Tibial artery (tissue), 4 donors: ENCODE data around the gene TSPAN5.

ENCODE experiments used
- DNase-seq, 2 donors: peaks; one replicate each; pipeline ENCODE4 v3.0.0-alpha.2; 2019
- H3K27ac ChIP-seq, 2 donors: fragments of 200-600 bp; sonication (generic) in 1 of 2; 1 replicate in 1 of 2; 2 replicates in 1 of 2; pipeline ENCODE4 v1.5.1; 2018 to 2019; ENCODE audit warnings: mild to moderate bottlenecking in 1 of 2
- H3K27me3 ChIP-seq, 2 donors: fragments of 200-600 bp; sonication (generic) in 1 of 2; one replicate each; pipeline versions ENCODE4 v1.5.1 to v1.6.0; 2016 to 2019
- H3K36me3 ChIP-seq, 3 donors: fragments of 200-600 bp; sonication (generic) in 2 of 3; one replicate each; pipeline ENCODE4 v1.5.1; 2016 to 2019; ENCODE audit warnings: mild to moderate bottlenecking in 2 of 3
- H3K4me1 ChIP-seq, 4 donors: fragments of 200-600 bp; sonication (generic) in 2 of 4; 1 replicate in 3 of 4; 2 replicates in 1 of 4; pipeline ENCODE4 v1.5.1; 2016 to 2019
- H3K4me3 ChIP-seq, 2 donors: fragments of 200-600 bp; sonication (generic) in 1 of 2; 1 replicate in 1 of 2; 2 replicates in 1 of 2; pipeline ENCODE4 v1.5.1; 2018 to 2019; ENCODE audit warnings: mild to moderate bottlenecking in 2 of 2
- H3K9me3 ChIP-seq, 3 donors: fragments of 200-600 bp; sonication (generic) in 1 of 3; one replicate each; pipeline ENCODE4 v1.5.1; 2016 to 2019
- intact Hi-C: fragments of 100-400 bp; cut with DNase I; formaldehyde crosslinking; loops from one replicate; pipeline ENCODE4 v1.15.0; 2023; ENCODE audit warnings: low total_unique reads
- TF ChIP-seq, protein P1 (sequence below), 2 experiments: fragments of 200-600 bp in 1 of 2; fragments of 450-650 bp in 1 of 2; IDR thresholded peaks; one replicate each; pipeline ENCODE4 v1.5.1; 2017 to 2019; ENCODE audit warnings: antibody characterized with exemption in 2 of 2, mild to moderate bottlenecking in 1 of 2, moderate library complexity in 1 of 2

TSPAN5 gene

GRCh38 chr4:98529970-98530569 is 128.3 kb downstream of the TSPAN5 start:
- H3K27me3 ChIP-seq: no peaks in the 10 kb centered on the region
- intact Hi-C loops: no loop called here
- TF ChIP-seq, protein P1, sequence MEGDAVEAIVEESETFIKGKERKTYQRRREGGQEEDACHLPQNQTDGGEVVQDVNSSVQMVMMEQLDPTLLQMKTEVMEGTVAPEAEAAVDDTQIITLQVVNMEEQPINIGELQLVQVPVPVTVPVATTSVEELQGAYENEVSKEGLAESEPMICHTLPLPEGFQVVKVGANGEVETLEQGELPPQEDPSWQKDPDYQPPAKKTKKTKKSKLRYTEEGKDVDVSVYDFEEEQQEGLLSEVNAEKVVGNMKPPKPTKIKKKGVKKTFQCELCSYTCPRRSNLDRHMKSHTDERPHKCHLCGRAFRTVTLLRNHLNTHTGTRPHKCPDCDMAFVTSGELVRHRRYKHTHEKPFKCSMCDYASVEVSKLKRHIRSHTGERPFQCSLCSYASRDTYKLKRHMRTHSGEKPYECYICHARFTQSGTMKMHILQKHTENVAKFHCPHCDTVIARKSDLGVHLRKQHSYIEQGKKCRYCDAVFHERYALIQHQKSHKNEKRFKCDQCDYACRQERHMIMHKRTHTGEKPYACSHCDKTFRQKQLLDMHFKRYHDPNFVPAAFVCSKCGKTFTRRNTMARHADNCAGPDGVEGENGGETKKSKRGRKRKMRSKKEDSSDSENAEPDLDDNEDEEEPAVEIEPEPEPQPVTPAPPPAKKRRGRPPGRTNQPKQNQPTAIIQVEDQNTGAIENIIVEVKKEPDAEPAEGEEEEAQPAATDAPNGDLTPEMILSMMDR (IDR thresholded peaks at IDR 0.05): no peak
- H3K36me3 ChIP-seq: no peaks in the 10 kb centered on the region
- no peak for DNase-seq
- H3K4me1 ChIP-seq: no peaks in the 10 kb centered on the region
- H3K27ac ChIP-seq: no peak overlapping the region
- H3K4me3 ChIP-seq: no peak overlapping the region
- H3K9me3 ChIP-seq: no peaks in the 10 kb centered on the region

DNA sequence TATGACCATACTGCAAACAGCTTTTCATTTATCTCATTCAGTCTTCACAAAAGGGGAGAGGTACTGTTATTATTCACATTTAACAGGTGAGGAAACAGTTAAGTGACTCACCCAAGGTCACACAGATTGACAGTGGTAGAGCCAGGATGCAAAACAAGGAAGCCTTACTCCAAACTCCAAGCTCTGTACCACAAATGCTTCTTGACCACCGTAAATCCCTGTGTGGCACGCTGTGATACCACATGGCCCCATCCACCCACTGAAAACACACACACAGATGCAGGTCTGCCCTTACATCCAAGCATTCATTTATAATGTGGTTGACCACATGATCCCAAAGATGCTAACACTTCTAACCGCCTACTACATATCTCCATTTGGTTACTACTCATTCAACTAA is 129.5 kb downstream of the TSPAN5 start:
- Histone ChIP-seq H3K4me1 (no peaks in the 10 kb centered on the region), H3K9me3 (no peaks in the 10 kb centered on the region), H3K27ac (no peak overlapping the region), H3K36me3 (no peaks in the 10 kb centered on the region), H3K27me3 (no peaks in the 10 kb centered on the region), H3K4me3 (no peak overlapping the region)
- DNase-seq: no peak
- intact Hi-C loops: no loop called here
- TF ChIP-seq, protein P1 (IDR thresholded peaks at IDR 0.05): no peak

- no peaks in the 10 kb centered on the region for H3K27me3 ChIP-seq
- no peaks in the 10 kb centered on the region for H3K36me3 ChIP-seq
- no peaks in the 10 kb centered on the region for H3K9me3 ChIP-seq
- intact Hi-C loops: no loop called here
- DNase-seq: no peak
- H3K27ac ChIP-seq: no peak overlapping the region
- H3K4me3 ChIP-seq: no peak overlapping the region
- peaks cover 0 to 7% (median 0%) of the 10 kb centered on the region in 4 donors for H3K4me1 ChIP-seq
- TF ChIP-seq, protein P1 (IDR thresholded peaks at IDR 0.05): no peak
These were observed 130.7 kb downstream of the TSPAN5 start for GRCh38 chr4:98527534-98528269.

- DNase-seq: no peak
- H3K27ac ChIP-seq: no peak overlapping the region
- TF ChIP-seq, protein P1 (IDR thresholded peaks at IDR 0.05): no peak
- no peak overlapping the region for H3K4me3 ChIP-seq
- H3K27me3 ChIP-seq: no peaks in the 10 kb centered on the region
- H3K36me3 ChIP-seq: no peaks in the 10 kb centered on the region
- intact Hi-C loops: no loop called here
- no peaks in the 10 kb centered on the region for H3K9me3 ChIP-seq
- H3K4me1 ChIP-seq: peaks cover 0 to 7% (median 0%) of the 10 kb centered on the region in 4 donors
These were observed 134.2 kb downstream of the TSPAN5 start for GRCh38 chr4:98524230-98524629.

- H3K36me3 ChIP-seq: no peaks in the 10 kb centered on the region
- H3K4me3 ChIP-seq: no peak overlapping the region
- no peak overlapping the region for H3K27ac ChIP-seq
- H3K4me1 ChIP-seq: peaks cover 0 to 7% (median 0%) of the 10 kb centered on the region in 4 donors
- TF ChIP-seq, protein P1 (IDR thresholded peaks at IDR 0.05): no peak
- intact Hi-C loops: no loop called here
- no peaks in the 10 kb centered on the region for H3K9me3 ChIP-seq
- no peak for DNase-seq
- H3K27me3 ChIP-seq: no peaks in the 10 kb centered on the region
These were observed 135.6 kb downstream of the TSPAN5 start for GRCh38 chr4:98522636-98523395.
